MCF 10A (cell line): ENCODE measurements around the gene CSRP1. TPM values are rescaled to one million over a fixed set of nuclear protein-coding genes. Genes with fewer than 3 reads are reported as not detected.

Experiments
- BruUV-seq: library from RNA; stranded (reverse); fragments of 400-500 nt; replicated peaks from 2 replicates; lab custom pipeline; 2021; lab: Mats Ljungman, UMichigan
- CTCF ChIA-PET: fragments of 300-600 bp; sonication (Branson Sonifier 250); formaldehyde crosslinking; extraction: SDS; loops from one replicate; lab custom pipeline; 2021; ENCODE audit warnings: antibody characterized with exemption, inconsistent platforms; lab: Yijun Ruan, JAX
- POLR2A ChIA-PET: fragments of 300-600, 350-650 bp; sonication (Branson Sonifier 250); formaldehyde crosslinking; extraction: SDS; loops from one replicate; lab custom pipeline; 2020; ENCODE audit warnings: antibody characterized with exemption, inconsistent platforms; lab: Yijun Ruan, JAX
- DNase-seq: peaks from one replicate; pipeline ENCODE4 v3.0.0-alpha.2; 2018; ENCODE audit not compliant: unreplicated experiment
- H3K27ac Mint-ChIP-seq: one replicate; pipeline ENCODE4 v1.8.0; 2022; ENCODE audit warnings: mild to moderate bottlenecking, low read depth, mixed read lengths; ENCODE audit not compliant: unreplicated experiment
- H3K27me3 Mint-ChIP-seq: one replicate; pipeline ENCODE4 v1.8.0; 2022; ENCODE audit warnings: mixed read lengths; ENCODE audit not compliant: insufficient read depth, unreplicated experiment
- H3K36me3 Mint-ChIP-seq: one replicate; pipeline ENCODE4 v1.8.0; 2022; ENCODE audit warnings: mild to moderate bottlenecking, moderate library complexity, mixed read lengths; ENCODE audit not compliant: insufficient read depth, unreplicated experiment
- H3K4me1 Mint-ChIP-seq: one replicate; pipeline ENCODE4 v1.8.0; 2022; ENCODE audit warnings: mixed read lengths; ENCODE audit not compliant: insufficient read depth, unreplicated experiment
- H3K4me3 Mint-ChIP-seq: one replicate; pipeline ENCODE4 v1.8.0; 2022; ENCODE audit warnings: mild to moderate bottlenecking, moderate library complexity, mixed read lengths; ENCODE audit not compliant: unreplicated experiment
- H3K9me3 Mint-ChIP-seq: one replicate; pipeline ENCODE4 v1.8.0; 2022; ENCODE audit warnings: mixed read lengths; ENCODE audit not compliant: unreplicated experiment
- CTCF ChIP-seq: fragments of 200-600 bp; IDR thresholded peaks from one replicate; pipeline ENCODE4 v1.8.0; 2022; ENCODE audit warnings: antibody characterized with exemption, mild to moderate bottlenecking; ENCODE audit not compliant: unreplicated experiment
- intact Hi-C: fragments of 100-400 bp; cut with micrococcal nuclease; formaldehyde crosslinking; loops from 2 replicates; pipeline ENCODE4 v1.14.1; 2022
- total RNA-seq: library from RNA; stranded (reverse); gene quantifications from 2 replicates; pipeline ENCODE4 v1.2.3, GENCODE V29; 2022

CSRP1 gene
- total RNA-seq, 1 experiment from 2014 or later = 358 TPM

GRCh38 chr1:201535919-201536245 lies 29.0 kb upstream of the CSRP1 start:
- no peak overlapping the region for H3K27ac Mint-ChIP-seq
- CTCF ChIA-PET = interaction anchor here (0.7 to 12.2 kb wide), 11 partner anchors 8 to 258 kb away, joined by 3 to 241 read pairs (median 12); no protein-coding TSS in a partner anchor
- no peaks in the 10 kb centered on the region for H3K27me3 Mint-ChIP-seq

GRCh38 chr1:201535046-201535918 lies 28.4 kb upstream of the CSRP1 start:
- Mint-ChIP-seq H3K27me3 (no peaks in the 10 kb centered on the region), H3K4me3 (no peak overlapping the region), H3K4me1 (peaks cover 35% of the 10 kb centered on the region), H3K36me3 (no peaks in the 10 kb centered on the region), H3K9me3 (no peaks in the 10 kb centered on the region), H3K27ac (peak overlapping the region; percentile 41)
- POLR2A ChIA-PET = interaction anchor here (0.9 to 2.1 kb wide), 4 partner anchors 9 to 23 kb away, joined by 3 to 6 read pairs (median 3); no protein-coding TSS in a partner anchor
- CTCF ChIA-PET = interaction anchor here (0.7 to 12.2 kb wide), 12 partner anchors 9 to 259 kb away, joined by 3 to 241 read pairs (median 11); no protein-coding TSS in a partner anchor
- intact Hi-C loops = no loop called here
- DNase-seq = peak; percentile 43
- no TSS peak for BruUV-seq
- TF ChIP-seq CTCF = no peak

More at GRCh38 chr1:201535919-201536245, 29.0 kb upstream of the CSRP1 start:
- H3K4me3 Mint-ChIP-seq = no peak overlapping the region
- TF ChIP-seq CTCF = no peak
- H3K4me1 Mint-ChIP-seq = peaks cover 35% of the 10 kb centered on the region
- H3K36me3 Mint-ChIP-seq = no peaks in the 10 kb centered on the region
- no peaks in the 10 kb centered on the region for H3K9me3 Mint-ChIP-seq
- intact Hi-C loops = no loop called here
- no peak for DNase-seq
- POLR2A ChIA-PET = interaction anchor here (0.9 kb wide), 1 partner anchor 10 kb away, joined by 3 read pairs; no protein-coding TSS in a partner anchor
- no TSS peak for BruUV-seq

- H3K4me1 Mint-ChIP-seq = peaks cover 29% of the 10 kb centered on the region
- no peak for DNase-seq
- H3K27ac Mint-ChIP-seq = no peak overlapping the region
- ChIA-PET CTCF (interaction anchor here (0.6 to 12.2 kb wide), 13 partner anchors 7 to 439 kb away, joined by 3 to 241 read pairs (median 10); no protein-coding TSS in a partner anchor), POLR2A (interaction anchor here (0.6 to 2.1 kb wide), 3 partner anchors 24 to 180 kb away, joined by 3 to 6 read pairs (median 3); no protein-coding TSS in a partner anchor)
- H3K9me3 Mint-ChIP-seq = no peaks in the 10 kb centered on the region
- H3K4me3 Mint-ChIP-seq = no peak overlapping the region
- no peak for TF ChIP-seq CTCF
- H3K27me3 Mint-ChIP-seq = no peaks in the 10 kb centered on the region
- no TSS peak for BruUV-seq
- intact Hi-C loops = no loop called here
- H3K36me3 Mint-ChIP-seq = no peaks in the 10 kb centered on the region
Observed at GRCh38 chr1:201533836-201534235, 26.9 kb upstream of the CSRP1 start.
